GM12891 (cell line): ENCODE data around the gene CAMKMT.

ENCODE experiments used
- DNase-seq: peaks from one replicate; pipeline ENCODE4 v3.0.0; 2011; ENCODE audit warnings: low spot score; ENCODE audit not compliant: insufficient read length
- FAIRE-seq: peaks from 2 replicates; lab custom pipeline; 2011; peaks lifted over from hg19 to GRCh38; lab: Jason Lieb, UNC
- PAX5 ChIP-seq: IDR thresholded peaks from 2 replicates; pipeline ENCODE4 v1.6.1; 2011; ENCODE audit warnings: low read length, moderate library complexity, mild to moderate bottlenecking; ENCODE audit not compliant: insufficient read depth, severe bottlenecking
- POLR2A ChIP-seq: IDR thresholded peaks from 2 replicates; pipeline ENCODE4 v1.6.1; 2011; ENCODE audit warnings: low read depth, low read length, control low read depth
- POLR2AphosphoS5 ChIP-seq: IDR thresholded peaks from 2 replicates; pipeline ENCODE4 v1.6.1; 2011; ENCODE audit warnings: low read depth, low read length, control low read depth
- POU2F2 ChIP-seq: IDR thresholded peaks from 2 replicates; pipeline ENCODE4 v1.6.1; 2011; ENCODE audit warnings: low read depth, mild to moderate bottlenecking, control low read depth, low read length, moderate library complexity
- SPI1 ChIP-seq: IDR thresholded peaks from 2 replicates; pipeline ENCODE4 v1.6.1; 2011; ENCODE audit warnings: low read depth, low read length, control low read depth
- TAF1 ChIP-seq: IDR thresholded peaks from 2 replicates; pipeline ENCODE4 v1.6.1; 2011; ENCODE audit warnings: low read depth, low read length, control low read depth

Gene CAMKMT

GRCh38 chr2:44526352-44526751 is 164.6 kb downstream of the CAMKMT start:
- TF ChIP-seq POU2F2 = no peak
- DNase-seq = no peak
- FAIRE-seq = no peak

GRCh38 chr2:44528595-44528994 is 166.8 kb downstream of the CAMKMT start:
- no peak for DNase-seq
- no peak for FAIRE-seq
- TF ChIP-seq TAF1 = no peak
- TF ChIP-seq POLR2AphosphoS5 = no peak
- TF ChIP-seq SPI1 = no peak
- TF ChIP-seq POU2F2 = no peak
- TF ChIP-seq PAX5 = no peak
- TF ChIP-seq POLR2A = no peak

- FAIRE-seq (no peak), DNase-seq (no peak)
- no peak for TF ChIP-seq POLR2A
- TF ChIP-seq TAF1 = no peak
- TF ChIP-seq POU2F2 = no peak
- TF ChIP-seq SPI1 = no peak
- no peak for TF ChIP-seq POLR2AphosphoS5
These were observed 167.7 kb downstream of the CAMKMT start for GRCh38 chr2:44529448-44529847.

GRCh38 chr2:44531289-44531688 is 169.5 kb downstream of the CAMKMT start:
- TF ChIP-seq POLR2AphosphoS5 (no peak), PAX5 (no peak), POLR2A (no peak), POU2F2 (no peak), TAF1 (no peak), SPI1 (no peak)
- FAIRE-seq (no peak), DNase-seq (no peak)

DNA sequence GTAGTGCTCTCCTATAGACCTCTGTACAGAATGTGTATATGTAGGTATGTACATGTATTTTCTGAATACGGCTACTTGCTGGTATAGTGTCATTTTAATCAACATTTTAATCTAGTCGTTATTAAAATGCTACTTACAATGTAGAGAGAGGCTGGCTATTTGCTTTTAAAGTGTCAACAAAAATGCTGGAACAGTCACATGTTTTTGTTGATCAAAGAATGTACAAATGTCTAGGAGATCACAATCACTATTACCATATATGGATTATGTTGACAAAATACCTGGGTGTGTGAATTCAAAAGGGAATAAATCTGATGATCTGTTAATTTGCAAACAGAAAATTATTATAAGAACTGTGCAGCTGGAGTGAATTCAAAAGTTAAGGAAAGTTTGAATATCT is 170.3 kb downstream of the CAMKMT start:
- DNase-seq (no peak), FAIRE-seq (peak; percentile 5)
- TF ChIP-seq TAF1 (no peak), POU2F2 (no peak), SPI1 (no peak), POLR2A (no peak), POLR2AphosphoS5 (no peak), PAX5 (no peak)

GRCh38 chr2:44533508-44533907 is 171.8 kb downstream of the CAMKMT start:
- FAIRE-seq (no peak), DNase-seq (no peak)
- TF ChIP-seq POLR2AphosphoS5 = no peak
- no peak for TF ChIP-seq PAX5
- no peak for TF ChIP-seq POU2F2
- TF ChIP-seq SPI1 = no peak
- TF ChIP-seq POLR2A = no peak
- no peak for TF ChIP-seq TAF1

DNA sequence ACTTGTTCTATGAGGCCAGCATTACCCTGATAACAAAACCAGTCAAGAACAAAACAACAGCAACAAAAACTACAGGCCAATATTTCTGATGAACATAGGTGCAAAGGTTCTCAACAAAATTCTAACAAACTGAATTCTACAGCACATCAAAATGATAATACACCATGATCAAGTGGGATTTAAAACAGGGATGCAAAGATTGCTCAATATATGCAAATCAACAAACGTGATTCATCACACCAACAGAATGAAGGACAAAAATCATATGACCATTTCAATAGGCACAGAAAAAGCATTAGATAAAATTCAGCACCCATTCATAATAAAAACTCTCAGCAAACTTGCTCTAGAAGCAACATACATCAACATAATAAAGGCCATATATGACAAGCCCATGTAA is 173.6 kb downstream of the CAMKMT start:
- no peak for FAIRE-seq
- no peak for TF ChIP-seq SPI1
- no peak for TF ChIP-seq PAX5
- no peak for TF ChIP-seq POLR2AphosphoS5
- TF ChIP-seq POLR2A = no peak
- TF ChIP-seq TAF1 = no peak
- TF ChIP-seq POU2F2 = no peak
- no peak for DNase-seq

- DNase-seq = no peak
- TF ChIP-seq PAX5 (no peak), SPI1 (no peak), POLR2AphosphoS5 (no peak), TAF1 (no peak), POLR2A (no peak), POU2F2 (no peak)
- FAIRE-seq = no peak
These were observed 175.5 kb downstream of the CAMKMT start for GRCh38 chr2:44537264-44537663.

DNA sequence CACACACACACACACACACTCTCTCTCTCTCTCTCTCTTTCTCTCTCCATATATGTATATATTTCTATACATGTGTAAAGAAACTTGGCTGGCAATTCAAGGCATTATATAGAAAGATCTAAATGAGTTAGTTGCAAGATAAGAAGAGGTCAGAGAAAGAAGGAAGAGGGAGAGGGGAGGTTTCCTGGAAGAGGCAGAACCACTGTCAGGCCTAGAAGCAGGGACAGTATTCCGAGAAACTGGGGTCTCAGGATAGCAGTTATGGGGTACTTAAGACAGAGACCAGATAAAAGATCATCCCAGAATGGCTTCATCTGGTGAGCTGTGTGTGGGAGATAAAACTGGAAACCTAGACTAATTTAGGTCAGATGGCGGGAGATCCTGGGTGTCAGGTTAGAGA is 180.8 kb downstream of the CAMKMT start:
- no peak for DNase-seq
- no peak for TF ChIP-seq TAF1
- no peak for TF ChIP-seq SPI1
- TF ChIP-seq PAX5 = no peak
- TF ChIP-seq POLR2A = no peak
- TF ChIP-seq POU2F2 = no peak
- FAIRE-seq = no peak

- no peak for TF ChIP-seq POLR2A
- no peak for TF ChIP-seq TAF1
- TF ChIP-seq POU2F2 = no peak
- no peak for TF ChIP-seq SPI1
- TF ChIP-seq PAX5 = no peak
- no peak for TF ChIP-seq POLR2AphosphoS5
- FAIRE-seq (no peak), DNase-seq (no peak)
These were observed 182.3 kb downstream of the CAMKMT start for GRCh38 chr2:44543773-44544725.
